Karpas-422 (cell line): Measurements from ENCODE around the gene TSC22D3. TPM values are rescaled to one million over a fixed set of nuclear protein-coding genes. Genes with fewer than 3 reads are reported as not detected.
A peak's percentile ranks its signal among the peaks of the same experiment; 100 is the strongest.

Experiments used
- DNase-seq: peaks from one replicate; pipeline ENCODE4 v3.0.0-alpha.2; 2015
- H2AFZ ChIP-seq: fragments of 200-600 bp; sonication (generic); 2 replicates; pipeline ENCODE4 v1.6.1; 2014; ENCODE audit warnings: antibody characterized with exemption, low read length, mixed read lengths
- H3K27ac ChIP-seq: fragments of 200-600 bp; sonication (generic); 2 replicates; pipeline ENCODE4 v1.5.1; 2014; ENCODE audit warnings: mild to moderate bottlenecking, low read length, moderate library complexity
- H3K27me3 ChIP-seq: fragments of 200-600 bp; sonication (generic); 2 replicates; pipeline ENCODE4 v1.6.1; 2014; ENCODE audit warnings: low read length, mixed read lengths
- H3K36me3 ChIP-seq: fragments of 200-600 bp; sonication (generic); 2 replicates; pipeline ENCODE4 v1.6.1; 2014; ENCODE audit warnings: low read length, mixed read lengths; ENCODE audit not compliant: insufficient read depth
- H3K4me1 ChIP-seq: fragments of 200-600 bp; sonication (generic); 2 replicates; pipeline ENCODE4 v1.6.1; 2014; ENCODE audit warnings: mild to moderate bottlenecking, low read length, mixed read lengths
- H3K4me2 ChIP-seq: fragments of 200-600 bp; sonication (generic); 2 replicates; pipeline ENCODE4 v1.6.1; 2014; ENCODE audit warnings: low read length, low read depth, mild to moderate bottlenecking; ENCODE audit not compliant: poor library complexity, severe bottlenecking
- H3K4me3 ChIP-seq: fragments of 200-600 bp; sonication (generic); 2 replicates; pipeline ENCODE4 v1.5.1; 2014; ENCODE audit warnings: mild to moderate bottlenecking, antibody characterized with exemption, low read length, mixed read lengths
- H3K79me2 ChIP-seq: fragments of 200-600 bp; sonication (generic); 2 replicates; pipeline ENCODE4 v1.6.1; 2014; ENCODE audit warnings: mild to moderate bottlenecking, low read length, mixed read lengths
- H3K9ac ChIP-seq: fragments of 200-600 bp; sonication (generic); 2 replicates; pipeline ENCODE4 v1.6.0; 2014; ENCODE audit warnings: low read length
- H3K9me2 ChIP-seq: fragments of 200-600 bp; sonication (generic), shearing (Covaris generic); replicated peaks from 2 replicates; pipeline ENCODE4 v1.6.0; 2014; ENCODE audit warnings: mild to moderate bottlenecking, low read length, moderate library complexity; ENCODE audit not compliant: insufficient read depth
- H3K9me3 ChIP-seq: fragments of 300-700, 200-600 bp; sonication (generic); 2 replicates; pipeline ENCODE4 v1.6.1; 2014; ENCODE audit warnings: low read length, mixed read lengths
- H4K20me1 ChIP-seq: fragments of 200-600 bp; sonication (generic); 2 replicates; pipeline ENCODE4 v1.6.1; 2014; ENCODE audit warnings: mild to moderate bottlenecking, antibody characterized with exemption, low read length, low read depth; ENCODE audit not compliant: insufficient read depth
- total RNA-seq: library from RNA; depleted of rRNA; stranded (reverse); fragments of >200 nt; shearing (Covaris generic); gene quantifications from 2 replicates; pipeline ENCODE4 v1.2.3, GENCODE V29; 2014; ENCODE audit warnings: low replicate concordance

The TSC22D3 gene
- total RNA-seq, 1 experiment from 2014 or later: 266 TPM

GRCh38 chrX:107714206-107714891 is 61.2 kb downstream of the TSC22D3 start:
- Histone ChIP-seq H3K4me2 (peak overlapping the region; percentile 80), H3K9ac (peak overlapping the region; percentile 86), H3K27ac (peak overlapping the region; percentile 93)

GRCh38 chrX:107713543-107714205 is 61.9 kb downstream of the TSC22D3 start:
- Histone ChIP-seq H3K4me3 (no peak overlapping the region; the same call in 1 of the 2 replicates), H3K9ac (peak overlapping the region; percentile 86; the same call in 1 of the 2 replicates), H3K9me2 (no peaks in the 10 kb centered on the region), H3K79me2 (no peaks in the 10 kb centered on the region), H3K4me1 (peaks cover 75% of the 10 kb centered on the region), H3K4me2 (peak overlapping the region; percentile 80), H3K9me3 (no peaks in the 10 kb centered on the region), H3K36me3 (peaks cover 3% of the 10 kb centered on the region; the same call in 1 of the 2 replicates), H2AFZ (no peak overlapping the region), H4K20me1 (peaks cover 7% of the 10 kb centered on the region; the same call in 1 of the 2 replicates), H3K27me3 (no peaks in the 10 kb centered on the region), H3K27ac (peak overlapping the region; percentile 93)
- peak; percentile 60 for DNase-seq

More at GRCh38 chrX:107714206-107714891, 61.2 kb downstream of the TSC22D3 start:
- no peaks in the 10 kb centered on the region for H3K79me2 ChIP-seq
- H3K9me2 ChIP-seq: no peaks in the 10 kb centered on the region
- peak overlapping the region; percentile 78; the same call in 1 of the 2 replicates for H3K4me3 ChIP-seq
- H3K4me1 ChIP-seq: peaks cover 82% of the 10 kb centered on the region
- H3K36me3 ChIP-seq: peaks cover 3% of the 10 kb centered on the region; the same call in 1 of the 2 replicates
- DNase-seq: peak; percentile 62
- H3K27me3 ChIP-seq: no peaks in the 10 kb centered on the region
- H2AFZ ChIP-seq: no peak overlapping the region
- H4K20me1 ChIP-seq: peaks cover 7% of the 10 kb centered on the region; the same call in 1 of the 2 replicates
- no peaks in the 10 kb centered on the region for H3K9me3 ChIP-seq

DNA sequence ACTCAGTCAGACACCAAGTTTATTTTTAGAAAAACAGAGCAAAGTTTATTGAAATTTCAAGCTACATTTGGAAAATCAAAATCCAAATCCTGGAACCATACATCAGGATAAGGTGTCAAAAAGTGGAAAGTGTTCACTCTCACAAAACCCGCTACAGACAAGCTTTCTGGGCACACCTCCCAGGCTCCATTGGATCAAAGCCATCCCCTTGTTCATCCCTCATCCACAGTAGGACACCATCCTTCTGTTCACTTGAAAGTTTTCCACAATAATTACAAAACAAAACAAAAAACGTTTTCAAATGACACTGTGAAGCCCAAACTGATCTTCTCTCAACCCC is 62.4 kb downstream of the TSC22D3 start:
- Histone ChIP-seq H2AFZ (no peak overlapping the region), H3K4me3 (no peak overlapping the region), H3K9me2 (no peaks in the 10 kb centered on the region), H3K79me2 (no peaks in the 10 kb centered on the region), H3K36me3 (peaks cover 3% of the 10 kb centered on the region; the same call in 1 of the 2 replicates), H3K27me3 (no peaks in the 10 kb centered on the region), H4K20me1 (peaks cover 7% of the 10 kb centered on the region; the same call in 1 of the 2 replicates), H3K9me3 (no peaks in the 10 kb centered on the region), H3K9ac (no peak overlapping the region), H3K4me1 (peaks cover 71% of the 10 kb centered on the region), H3K4me2 (peak overlapping the region; percentile 80), H3K27ac (peak overlapping the region; percentile 93)
- DNase-seq: no peak

DNA sequence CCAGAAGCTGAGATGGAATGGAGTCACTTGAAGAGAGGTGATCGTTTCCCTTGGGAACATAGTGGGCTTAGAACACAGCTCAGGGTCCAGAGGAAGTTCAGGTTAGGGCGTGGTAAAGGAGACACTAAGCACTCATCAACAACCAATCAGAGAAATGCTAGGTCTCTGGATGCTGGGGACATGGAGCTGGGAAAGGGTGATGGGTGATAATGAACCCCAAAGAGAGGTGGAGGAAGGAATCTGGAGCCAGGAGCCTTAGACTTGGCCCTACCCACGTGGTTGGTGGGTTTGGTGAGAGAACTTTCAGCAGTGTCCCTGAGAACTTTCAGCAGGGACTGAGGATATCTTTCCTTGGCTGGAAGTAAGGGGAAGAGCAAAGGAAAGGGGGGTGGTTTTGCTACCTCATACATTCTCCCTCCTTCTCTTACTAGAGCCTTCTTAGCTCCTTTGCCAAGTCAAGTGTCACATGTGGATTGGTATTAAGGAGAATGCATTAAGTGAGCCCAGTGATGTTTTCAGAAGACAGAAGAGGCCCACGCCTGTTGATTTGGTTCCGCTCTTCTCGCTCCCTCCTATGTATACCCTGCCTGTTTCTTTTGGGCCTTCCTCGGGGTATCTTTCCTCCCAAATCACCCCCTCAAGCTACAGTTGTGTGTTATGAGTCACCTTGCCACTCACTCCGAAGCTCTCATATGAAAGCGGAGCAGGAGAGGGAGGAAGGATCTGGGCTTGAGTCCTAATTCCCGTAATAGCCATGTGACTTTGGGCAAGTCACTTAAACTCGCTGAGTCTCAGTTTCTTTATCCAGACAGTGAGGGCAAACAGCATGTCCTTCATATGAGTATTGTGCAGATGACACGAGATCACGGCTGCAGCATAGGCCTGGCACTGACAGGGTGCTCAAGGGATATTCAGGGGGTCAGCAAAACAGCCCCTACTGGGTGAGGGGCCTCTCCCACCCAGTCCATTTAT is 63.1 kb downstream of the TSC22D3 start:
- H3K4me1 ChIP-seq: peaks cover 69% of the 10 kb centered on the region
- H3K4me2 ChIP-seq: no peak overlapping the region
- no peak overlapping the region for H2AFZ ChIP-seq
- peaks cover 3% of the 10 kb centered on the region; the same call in 1 of the 2 replicates for H3K36me3 ChIP-seq
- H3K9me3 ChIP-seq: no peaks in the 10 kb centered on the region
- no peak overlapping the region for H3K9ac ChIP-seq
- peak; percentile 58 for DNase-seq
- H3K9me2 ChIP-seq: no peaks in the 10 kb centered on the region
- H3K79me2 ChIP-seq: no peaks in the 10 kb centered on the region
- H3K27me3 ChIP-seq: no peaks in the 10 kb centered on the region
- H3K27ac ChIP-seq: peak overlapping the region; percentile 93
- H3K4me3 ChIP-seq: no peak overlapping the region
- H4K20me1 ChIP-seq: peaks cover 7% of the 10 kb centered on the region; the same call in 1 of the 2 replicates

DNA sequence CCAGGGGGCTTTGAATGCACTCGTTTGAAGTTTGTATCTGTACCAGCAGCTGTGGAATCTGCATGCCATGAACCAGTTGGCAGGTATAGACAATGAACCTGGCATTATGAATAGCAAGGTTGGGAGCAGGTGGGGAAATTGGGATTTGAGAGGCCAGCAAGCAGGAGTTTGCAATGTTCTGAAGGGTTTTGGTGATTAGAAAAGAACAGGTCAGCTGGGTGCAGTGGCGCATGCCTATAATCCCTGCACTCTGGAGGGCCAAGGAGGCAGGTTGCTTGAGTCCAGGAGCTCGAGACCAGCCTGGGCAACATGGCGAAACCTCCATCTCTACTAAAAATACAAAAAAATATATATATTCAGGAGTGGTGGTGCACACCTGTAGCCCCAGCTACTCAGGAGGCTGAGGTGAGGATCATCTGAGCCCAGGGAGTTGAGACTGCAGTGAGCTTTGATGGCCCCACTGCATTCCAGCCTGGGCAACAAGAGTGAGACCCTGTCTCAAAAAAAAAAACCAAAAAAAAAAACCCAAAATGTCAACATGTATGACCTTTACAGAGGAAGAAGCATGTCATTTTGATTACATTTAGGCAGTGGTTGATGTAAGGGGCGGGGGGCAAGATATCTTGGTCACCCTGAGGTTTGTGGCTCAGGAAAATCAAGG is 63.9 kb downstream of the TSC22D3 start:
- Histone ChIP-seq H3K9ac (peak overlapping the region; percentile 56), H3K36me3 (peaks cover 3% of the 10 kb centered on the region; the same call in 1 of the 2 replicates), H3K9me3 (no peaks in the 10 kb centered on the region), H3K4me2 (peak overlapping the region; percentile 53), H3K79me2 (no peaks in the 10 kb centered on the region), H3K27me3 (no peaks in the 10 kb centered on the region), H3K27ac (peak overlapping the region; percentile 93), H4K20me1 (peaks cover 7% of the 10 kb centered on the region; the same call in 1 of the 2 replicates), H3K9me2 (no peaks in the 10 kb centered on the region), H3K4me1 (peaks cover 62% of the 10 kb centered on the region), H3K4me3 (peak overlapping the region; percentile 3; the same call in 1 of the 2 replicates), H2AFZ (no peak overlapping the region)
- no peak for DNase-seq

GRCh38 chrX:107710617-107711391 is 64.8 kb downstream of the TSC22D3 start:
- Histone ChIP-seq H2AFZ (peak overlapping the region; percentile 75; the same call in 1 of the 2 replicates), H3K4me3 (peak overlapping the region; percentile 39; the same call in 1 of the 2 replicates), H3K36me3 (peaks cover 3% of the 10 kb centered on the region; the same call in 1 of the 2 replicates), H3K4me1 (peaks cover 62% of the 10 kb centered on the region), H4K20me1 (peaks cover 5% of the 10 kb centered on the region; the same call in 1 of the 2 replicates), H3K9me2 (no peaks in the 10 kb centered on the region), H3K9me3 (no peaks in the 10 kb centered on the region), H3K27me3 (no peaks in the 10 kb centered on the region), H3K27ac (peak overlapping the region; percentile 93), H3K9ac (peak overlapping the region; percentile 56), H3K4me2 (peak overlapping the region; percentile 53), H3K79me2 (no peaks in the 10 kb centered on the region)
- DNase-seq: peak; percentile 93

DNA sequence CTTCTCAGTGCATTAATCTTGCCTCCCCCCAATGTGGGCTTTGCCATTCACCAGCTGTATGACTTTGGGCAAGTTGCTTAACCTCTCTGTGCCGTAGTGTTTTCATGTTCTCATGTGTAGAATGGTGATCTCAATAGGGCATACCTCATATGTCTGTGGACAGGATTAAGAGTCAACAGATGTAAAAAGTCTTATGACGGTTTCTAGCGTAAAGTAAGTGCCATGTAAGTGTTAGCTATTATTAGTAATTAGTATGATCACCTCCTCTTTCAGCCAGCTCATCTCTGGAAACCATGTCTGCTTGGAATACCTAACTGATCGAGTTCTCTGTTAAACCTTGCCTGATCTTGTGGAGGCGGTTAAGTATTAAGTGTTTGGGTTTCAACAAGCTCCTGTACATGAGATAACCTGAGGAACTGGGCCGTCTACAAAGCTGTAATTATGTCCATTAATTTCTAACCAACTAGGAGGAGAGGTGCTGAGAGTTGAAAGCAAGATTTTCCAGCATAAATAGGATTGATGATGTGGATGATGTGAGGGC is 66.3 kb downstream of the TSC22D3 start:
- no peak overlapping the region for H3K27ac ChIP-seq
- H3K27me3 ChIP-seq: no peaks in the 10 kb centered on the region
- no peak overlapping the region for H3K4me2 ChIP-seq
- H3K4me1 ChIP-seq: peaks cover 48% of the 10 kb centered on the region
- H3K9ac ChIP-seq: no peak overlapping the region
- no peaks in the 10 kb centered on the region for H3K9me3 ChIP-seq
- no peak overlapping the region for H2AFZ ChIP-seq
- no peaks in the 10 kb centered on the region for H3K9me2 ChIP-seq
- H4K20me1 ChIP-seq: no peaks in the 10 kb centered on the region
- DNase-seq: no peak
- H3K79me2 ChIP-seq: no peaks in the 10 kb centered on the region
- H3K36me3 ChIP-seq: 0 out of 2 replicates have a peak, but pooled peaks cover 3% of the 10 kb centered on the region
- no peak overlapping the region for H3K4me3 ChIP-seq
